ENCODE measurements around the gene CCNB2. TPM values are rescaled to one million over a fixed set of nuclear protein-coding genes. Genes with fewer than 3 reads are reported as not detected.

The CCNB2 gene
- polyA plus RNA-seq, 1 of the 3 experiments (the other 2 are of a cell fraction), result 46.6 TPM

DNA sequence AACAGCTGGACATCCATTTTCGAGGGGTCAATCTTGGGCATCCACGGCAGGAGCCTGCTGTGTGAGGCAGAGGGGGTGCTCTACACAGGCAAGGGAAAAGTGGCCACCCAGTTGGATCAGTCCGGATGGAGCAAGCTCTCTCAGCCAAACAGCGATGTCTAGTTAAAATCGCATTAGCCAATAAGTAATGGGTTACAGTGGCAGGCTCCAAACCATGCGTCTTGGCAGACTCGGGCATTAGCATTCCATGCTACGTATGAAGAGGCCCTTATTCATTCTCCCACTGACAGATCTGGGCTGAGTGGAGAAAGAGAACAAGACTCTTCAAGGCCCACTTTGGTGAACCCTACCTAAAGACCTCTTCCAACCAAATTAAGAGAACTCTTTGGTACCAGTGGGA, 49.3 kb downstream of the CCNB2 start:
- ChIA-PET POLR2A (no interaction called here), CTCF (interaction anchor here (0.8 to 1.5 kb wide), 3 partner anchors 174 to 339 kb away, joined by 3 to 4 read pairs (median 4); no protein-coding TSS in a partner anchor)
- no peaks in the 10 kb centered on the region for H3K9me3 ChIP-seq
- H3K4me1 ChIP-seq (ENCODE audit: control insufficient read depth in 1 of 2, insufficient read depth in 2 of 2, low read depth in 1 of 2, low read length in 1 of 2), result no peaks in the 10 kb centered on the region
- H3K4me3 ChIP-seq (ENCODE audit: low read depth in 2 of 2, low read length in 1 of 2), result no peak overlapping the region
- TF ChIP-seq MEF2A (IDR thresholded peaks at IDR 0.05; ENCODE audit: borderline replicate concordance, low read depth), result no peak
- no peak for TF ChIP-seq EZH2phosphoT487 (IDR thresholded peaks at IDR 0.05; ENCODE audit: borderline replicate concordance, low read depth)
- no peak for TF ChIP-seq YY1 (IDR thresholded peaks at IDR 0.05; ENCODE audit: low read depth)
- TF ChIP-seq, protein P1, sequence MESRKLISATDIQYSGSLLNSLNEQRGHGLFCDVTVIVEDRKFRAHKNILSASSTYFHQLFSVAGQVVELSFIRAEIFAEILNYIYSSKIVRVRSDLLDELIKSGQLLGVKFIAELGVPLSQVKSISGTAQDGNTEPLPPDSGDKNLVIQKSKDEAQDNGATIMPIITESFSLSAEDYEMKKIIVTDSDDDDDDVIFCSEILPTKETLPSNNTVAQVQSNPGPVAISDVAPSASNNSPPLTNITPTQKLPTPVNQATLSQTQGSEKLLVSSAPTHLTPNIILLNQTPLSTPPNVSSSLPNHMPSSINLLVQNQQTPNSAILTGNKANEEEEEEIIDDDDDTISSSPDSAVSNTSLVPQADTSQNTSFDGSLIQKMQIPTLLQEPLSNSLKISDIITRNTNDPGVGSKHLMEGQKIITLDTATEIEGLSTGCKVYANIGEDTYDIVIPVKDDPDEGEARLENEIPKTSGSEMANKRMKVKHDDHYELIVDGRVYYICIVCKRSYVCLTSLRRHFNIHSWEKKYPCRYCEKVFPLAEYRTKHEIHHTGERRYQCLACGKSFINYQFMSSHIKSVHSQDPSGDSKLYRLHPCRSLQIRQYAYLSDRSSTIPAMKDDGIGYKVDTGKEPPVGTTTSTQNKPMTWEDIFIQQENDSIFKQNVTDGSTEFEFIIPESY (IDR thresholded peaks at IDR 0.05; ENCODE audit: borderline replicate concordance, low read depth), result no peak
- TF ChIP-seq RCOR1 (IDR thresholded peaks at IDR 0.05; ENCODE audit: low read length), result no peak
- no peak for TF ChIP-seq TAF1 (IDR thresholded peaks at IDR 0.05; ENCODE audit: borderline replicate concordance, low read depth, low read length)
- TF ChIP-seq RAD21 (IDR thresholded peaks at IDR 0.05; ENCODE audit: low read length), result no peak
- no peak for TF ChIP-seq POLR2AphosphoS5 (IDR thresholded peaks at IDR 0.05; ENCODE audit: low read depth, low read length)
- no peak for TF ChIP-seq NRF1 (IDR thresholded peaks at IDR 0.05; ENCODE audit: low read depth, low read length)
- TF ChIP-seq MXI1 (IDR thresholded peaks at IDR 0.05; ENCODE audit: low read depth, low read length), result no peak
- no peak for TF ChIP-seq RFX5 (IDR thresholded peaks at IDR 0.05; ENCODE audit: low read length)
- TF ChIP-seq USF2 (IDR thresholded peaks at IDR 0.05; ENCODE audit: borderline replicate concordance, low read depth, low read length), result no peak
- no peak for TF ChIP-seq TCF12 (IDR thresholded peaks at IDR 0.05)
- no peak for TF ChIP-seq NFIC (IDR thresholded peaks at IDR 0.05; ENCODE audit: borderline replicate concordance)
- no peak overlapping the region for H3K27ac ChIP-seq (ENCODE audit: low read depth in 2 of 2, low read length in 1 of 2)
- H4K20me1 ChIP-seq (ENCODE audit: insufficient read depth), result no peaks in the 10 kb centered on the region
- peaks cover 15 to 23% of the 10 kb centered on the region in 2 experiments for H3K36me3 ChIP-seq (replicated peaks in 1 of 2; ENCODE audit: control insufficient read depth in 1 of 2, insufficient read depth in 2 of 2, low read length in 1 of 2)
- H2AFZ ChIP-seq (ENCODE audit: low read depth), result no peak overlapping the region
- no peaks in the 10 kb centered on the region for H3F3A ChIP-seq (replicated peaks; ENCODE audit: insufficient read depth)
- WGBS (ENCODE audit: low lambda C conversion rate), result 96% methylated on average over 7 of the region's 8 CpGs
- no peaks in the 10 kb centered on the region for H3K27me3 ChIP-seq (ENCODE audit: insufficient read depth)
- no peak overlapping the region for H3K9ac ChIP-seq
- H3K9me2 ChIP-seq, result no peaks in the 10 kb centered on the region
- no peak for DNase-seq
- no peaks in the 10 kb centered on the region for H3K79me2 ChIP-seq (ENCODE audit: insufficient read depth)
- H3K4me2 ChIP-seq, result no peak overlapping the region

DNA sequence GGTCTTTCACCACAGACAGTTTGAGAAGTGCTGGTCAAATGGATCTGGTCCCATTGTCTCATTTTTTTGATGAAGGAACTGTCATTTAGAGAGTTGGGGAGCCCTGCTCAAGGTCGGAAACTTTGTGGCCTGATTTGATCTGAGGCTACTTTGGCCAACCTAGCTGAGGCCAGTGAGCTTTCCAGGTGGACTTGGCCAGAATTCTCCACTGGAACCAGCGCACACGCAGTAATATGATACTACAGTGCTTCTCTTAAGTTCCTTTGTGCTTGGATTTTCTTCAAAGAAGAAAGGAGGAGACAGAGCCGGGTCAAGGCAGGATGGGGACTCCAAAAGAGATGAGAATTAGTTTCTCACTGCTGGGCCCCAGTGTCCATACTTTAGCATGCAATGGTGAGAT, 50.5 kb downstream of the CCNB2 start:
- H4K20me1 ChIP-seq (ENCODE audit: insufficient read depth), result no peaks in the 10 kb centered on the region
- 100% methylated on average over 4 of the region's 4 CpGs for WGBS (ENCODE audit: low lambda C conversion rate)
- H3K9ac ChIP-seq, result no peak overlapping the region
- POLR2A ChIA-PET, result no interaction called here
- H3K79me2 ChIP-seq (ENCODE audit: insufficient read depth), result no peaks in the 10 kb centered on the region
- peaks cover 11 to 23% of the 10 kb centered on the region in 2 experiments for H3K36me3 ChIP-seq (replicated peaks in 1 of 2; ENCODE audit: control insufficient read depth in 1 of 2, insufficient read depth in 2 of 2, low read length in 1 of 2)
- no peaks in the 10 kb centered on the region for H3K9me3 ChIP-seq
- CTCF ChIA-PET, result no interaction called here
- H3K9me2 ChIP-seq, result no peaks in the 10 kb centered on the region
- H3K27me3 ChIP-seq (ENCODE audit: insufficient read depth), result no peaks in the 10 kb centered on the region
- H3K27ac ChIP-seq (ENCODE audit: low read depth in 2 of 2, low read length in 1 of 2), result no peak overlapping the region
- H3K4me1 ChIP-seq (ENCODE audit: control insufficient read depth in 1 of 2, insufficient read depth in 2 of 2, low read depth in 1 of 2, low read length in 1 of 2), result no peaks in the 10 kb centered on the region
- no peak for DNase-seq
- H3F3A ChIP-seq (replicated peaks; ENCODE audit: insufficient read depth), result no peaks in the 10 kb centered on the region
- no peak overlapping the region for H2AFZ ChIP-seq (ENCODE audit: low read depth)
- no peak overlapping the region for H3K4me2 ChIP-seq
- H3K4me3 ChIP-seq (ENCODE audit: low read depth in 2 of 2, low read length in 1 of 2), result no peak overlapping the region
- no peak for TF ChIP-seq POLR2AphosphoS5 (IDR thresholded peaks at IDR 0.05; ENCODE audit: low read depth, low read length)
- no peak for TF ChIP-seq EP300 (IDR thresholded peaks at IDR 0.05; ENCODE audit: borderline replicate concordance in 1 of 2, low read depth in 1 of 2, low read length in 1 of 2)
- no peak for TF ChIP-seq RCOR1 (IDR thresholded peaks at IDR 0.05; ENCODE audit: low read length)
- TF ChIP-seq CTCF (IDR thresholded peaks at IDR 0.05), result no peak
- no peak for TF ChIP-seq SIN3A (IDR thresholded peaks at IDR 0.05; ENCODE audit: borderline replicate concordance, low read depth, low read length)
- no peak for TF ChIP-seq NFIC (IDR thresholded peaks at IDR 0.05; ENCODE audit: borderline replicate concordance)
- TF ChIP-seq RXRA (IDR thresholded peaks at IDR 0.05; ENCODE audit: borderline replicate concordance, low read depth), result no peak
- TF ChIP-seq MEF2A (IDR thresholded peaks at IDR 0.05; ENCODE audit: borderline replicate concordance, low read depth), result no peak
- no peak for TF ChIP-seq YY1 (IDR thresholded peaks at IDR 0.05; ENCODE audit: low read depth)
- no peak for TF ChIP-seq GATA2 (CRISPR knock-in tag; IDR thresholded peaks at IDR 0.05)
- TF ChIP-seq IRF3 (IDR thresholded peaks at IDR 0.05; ENCODE audit: low read depth, low read length), result no peak
- TF ChIP-seq CHD2 (IDR thresholded peaks at IDR 0.05; ENCODE audit: low read length, partially characterized antibody), result no peak
- TF ChIP-seq SMC3 (IDR thresholded peaks at IDR 0.05; ENCODE audit: low read depth, low read length), result no peak
- TF ChIP-seq EZH2phosphoT487 (IDR thresholded peaks at IDR 0.05; ENCODE audit: borderline replicate concordance, low read depth), result no peak
- no peak for TF ChIP-seq FOXJ3 (CRISPR knock-in tag; IDR thresholded peaks at IDR 0.05)
- no peak for TF ChIP-seq NRF1 (IDR thresholded peaks at IDR 0.05; ENCODE audit: low read depth, low read length)
